ENCODE measurements around the gene PKHD1. TPM values are rescaled to one million over a fixed set of nuclear protein-coding genes. Genes with fewer than 3 reads are reported as not detected.
A peak's percentile ranks its signal among the peaks of the same experiment; 100 is the strongest.

Gene PKHD1
- total RNA-seq, 6 experiments from 2014 or later: 1.2 to 3.0 (median 2.3) TPM

DNA sequence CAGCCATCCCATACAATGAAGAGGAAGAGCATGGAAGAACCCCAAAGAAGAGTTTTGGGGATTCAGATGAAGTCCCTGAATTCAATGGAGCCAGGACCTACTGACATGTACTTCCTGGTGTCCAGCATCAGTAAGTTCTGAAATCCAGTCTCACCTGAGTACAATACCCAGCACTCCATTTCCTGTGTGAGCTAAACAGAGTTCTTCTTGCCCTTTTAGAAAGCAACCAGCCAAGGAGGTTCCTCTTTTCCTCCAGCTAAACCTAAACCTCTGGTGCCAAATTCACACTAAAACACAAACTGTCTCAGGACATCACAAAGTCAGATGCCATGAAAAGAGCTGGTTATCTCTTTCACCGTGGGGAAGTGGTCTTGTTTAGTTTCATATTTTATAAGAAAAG lies 71.5 kb downstream of the PKHD1 start:
- Histone ChIP-seq H3K9me3 (no peaks in the 10 kb centered on the region), H3K27ac (no peak overlapping the region), H3K36me3 (no peaks in the 10 kb centered on the region), H3K4me3 (no peak overlapping the region), H3K4me1 (peaks cover 0 to 39% (median 4%) of the 10 kb centered on the region in 4 donors), H3K27me3 (no peaks in the 10 kb centered on the region)
- intact Hi-C loops (cut with DNase I): no loop called here
- DNase-seq (no peak), ATAC-seq (no peak)
- 64% methylated on average over 1 of the region's 1 CpG for WGBS (ENCODE audit: insufficient coverage, low coverage, low lambda C conversion rate, missing lambda C conversion rate)
- no peak for TF ChIP-seq POLR2A (IDR thresholded peaks at IDR 0.05)
- TF ChIP-seq, protein P1, sequence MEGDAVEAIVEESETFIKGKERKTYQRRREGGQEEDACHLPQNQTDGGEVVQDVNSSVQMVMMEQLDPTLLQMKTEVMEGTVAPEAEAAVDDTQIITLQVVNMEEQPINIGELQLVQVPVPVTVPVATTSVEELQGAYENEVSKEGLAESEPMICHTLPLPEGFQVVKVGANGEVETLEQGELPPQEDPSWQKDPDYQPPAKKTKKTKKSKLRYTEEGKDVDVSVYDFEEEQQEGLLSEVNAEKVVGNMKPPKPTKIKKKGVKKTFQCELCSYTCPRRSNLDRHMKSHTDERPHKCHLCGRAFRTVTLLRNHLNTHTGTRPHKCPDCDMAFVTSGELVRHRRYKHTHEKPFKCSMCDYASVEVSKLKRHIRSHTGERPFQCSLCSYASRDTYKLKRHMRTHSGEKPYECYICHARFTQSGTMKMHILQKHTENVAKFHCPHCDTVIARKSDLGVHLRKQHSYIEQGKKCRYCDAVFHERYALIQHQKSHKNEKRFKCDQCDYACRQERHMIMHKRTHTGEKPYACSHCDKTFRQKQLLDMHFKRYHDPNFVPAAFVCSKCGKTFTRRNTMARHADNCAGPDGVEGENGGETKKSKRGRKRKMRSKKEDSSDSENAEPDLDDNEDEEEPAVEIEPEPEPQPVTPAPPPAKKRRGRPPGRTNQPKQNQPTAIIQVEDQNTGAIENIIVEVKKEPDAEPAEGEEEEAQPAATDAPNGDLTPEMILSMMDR (IDR thresholded peaks at IDR 0.05): no peak

DNA sequence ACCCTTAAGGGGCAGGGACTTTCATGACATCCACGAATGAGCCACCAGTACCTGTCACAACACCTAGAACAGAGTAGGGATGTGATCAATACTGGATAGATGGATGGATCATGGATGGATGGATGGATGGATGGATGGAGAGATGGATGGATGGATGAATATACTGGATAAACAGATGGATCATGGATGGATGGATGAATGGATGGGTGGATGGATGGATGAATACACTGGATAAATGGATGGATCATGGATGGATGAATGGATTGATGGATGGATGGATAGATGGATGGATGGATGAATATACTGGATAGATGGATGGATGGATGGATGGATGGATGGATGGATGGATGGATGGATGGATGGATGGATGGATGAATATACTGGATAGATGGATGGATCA lies 73.0 kb downstream of the PKHD1 start:
- Histone ChIP-seq H3K4me1 (peaks cover 0 to 24% (median 4%) of the 10 kb centered on the region in 4 donors), H3K4me3 (no peak overlapping the region), H3K27me3 (no peaks in the 10 kb centered on the region), H3K36me3 (no peaks in the 10 kb centered on the region), H3K27ac (no peak overlapping the region), H3K9me3 (no peaks in the 10 kb centered on the region)
- 50% methylated on average over 1 of the region's 1 CpG for WGBS (ENCODE audit: insufficient coverage, low coverage, low lambda C conversion rate, missing lambda C conversion rate)
- TF ChIP-seq, protein P1 (IDR thresholded peaks at IDR 0.05): no peak
- no peak for TF ChIP-seq POLR2A (IDR thresholded peaks at IDR 0.05)
- ATAC-seq: no peak
- intact Hi-C loops (cut with DNase I): no loop called here
- no peak for DNase-seq

DNA sequence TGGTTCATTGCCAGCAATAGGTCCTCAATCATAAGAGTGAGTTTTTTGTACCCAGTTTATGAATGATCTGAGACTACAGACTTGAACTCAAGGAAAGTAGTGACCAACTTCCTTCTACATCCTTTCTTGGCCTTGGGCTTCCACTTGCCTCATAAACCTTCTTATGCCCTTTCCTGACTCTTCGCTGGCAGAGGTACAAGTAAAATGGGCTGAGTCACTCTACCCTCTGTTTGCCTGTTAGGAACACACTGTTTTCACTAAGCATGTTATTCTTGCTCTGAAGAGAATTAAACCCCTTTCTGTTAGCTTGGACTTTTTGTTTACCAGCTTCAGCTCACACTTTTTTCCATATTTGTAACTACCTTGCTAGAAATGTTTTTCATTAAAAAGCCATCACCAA lies 74.4 kb downstream of the PKHD1 start:
- Histone ChIP-seq H3K9me3 (no peaks in the 10 kb centered on the region), H3K27ac (peak overlapping the region in 1 of 3 donors; percentile 47), H3K4me1 (peaks cover 0 to 13% (median 0%) of the 10 kb centered on the region in 4 donors), H3K27me3 (no peaks in the 10 kb centered on the region), H3K36me3 (no peaks in the 10 kb centered on the region), H3K4me3 (no peak overlapping the region)
- ATAC-seq (peak; percentile 63 to 92 (median 84)), DNase-seq (no peak)
- TF ChIP-seq, protein P1 (IDR thresholded peaks at IDR 0.05): no peak
- TF ChIP-seq POLR2A (IDR thresholded peaks at IDR 0.05): no peak
- intact Hi-C loops (cut with DNase I): no loop called here
- 60% methylated on average over 1 of the region's 1 CpG for WGBS (ENCODE audit: insufficient coverage, low coverage, low lambda C conversion rate, missing lambda C conversion rate)

DNA sequence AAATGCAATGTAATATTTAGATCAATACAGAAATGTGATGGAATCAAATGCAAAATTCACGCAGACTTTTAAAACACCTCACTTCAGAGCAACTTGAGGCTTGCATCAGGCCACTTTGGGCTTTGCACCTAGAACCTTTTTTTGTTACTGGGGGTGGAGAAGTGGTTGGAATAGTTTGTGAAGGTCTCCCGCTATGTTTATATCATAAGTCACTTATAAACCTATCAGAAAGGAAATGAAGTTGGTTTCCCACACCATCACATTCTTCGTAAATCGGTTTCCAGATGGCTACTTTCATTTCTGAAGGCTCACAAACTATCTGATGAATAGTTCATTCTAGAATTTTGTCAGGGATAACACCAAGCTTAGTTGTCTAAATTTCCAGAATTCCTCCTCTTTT lies 74.8 kb downstream of the PKHD1 start:
- H3K4me3 ChIP-seq: no peak overlapping the region
- H3K36me3 ChIP-seq: no peaks in the 10 kb centered on the region
- H3K27ac ChIP-seq: no peak overlapping the region
- TF ChIP-seq, protein P1 (IDR thresholded peaks at IDR 0.05): no peak
- no peak for TF ChIP-seq POLR2A (IDR thresholded peaks at IDR 0.05)
- 80% methylated on average over 4 of the region's 4 CpGs for WGBS (ENCODE audit: insufficient coverage, low coverage, low lambda C conversion rate, missing lambda C conversion rate)
- intact Hi-C loops (cut with DNase I): no loop called here
- H3K27me3 ChIP-seq: no peaks in the 10 kb centered on the region
- ATAC-seq: no peak
- no peak for DNase-seq
- no peaks in the 10 kb centered on the region for H3K9me3 ChIP-seq
- H3K4me1 ChIP-seq: peaks cover 0 to 13% (median 0%) of the 10 kb centered on the region in 4 donors

DNA sequence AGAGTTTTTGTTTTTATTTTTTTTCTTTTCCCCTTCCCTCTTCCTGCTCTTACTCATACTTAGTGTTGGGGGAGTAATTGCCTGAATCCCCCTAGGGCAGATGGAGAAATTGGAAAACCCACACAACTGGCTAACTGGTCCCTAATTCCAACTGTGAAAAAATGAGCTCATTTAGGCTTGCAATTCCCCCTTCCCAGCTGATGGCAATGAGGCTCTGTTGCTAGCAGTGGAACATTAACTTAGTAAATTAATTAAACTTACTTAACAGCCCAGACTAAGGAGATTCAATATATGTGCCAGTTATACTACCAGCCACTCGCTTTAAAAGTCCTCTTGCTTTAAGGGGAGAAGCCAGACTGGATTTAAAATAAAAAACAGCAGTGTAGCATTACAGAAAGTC lies 76.6 kb downstream of the PKHD1 start:
- Histone ChIP-seq H3K27ac (no peak overlapping the region), H3K9me3 (no peaks in the 10 kb centered on the region), H3K4me3 (no peak overlapping the region), H3K27me3 (no peaks in the 10 kb centered on the region), H3K4me1 (peaks cover 0 to 13% (median 0%) of the 10 kb centered on the region in 4 donors), H3K36me3 (no peaks in the 10 kb centered on the region)
- WGBS (ENCODE audit: insufficient coverage, low coverage, low lambda C conversion rate, missing lambda C conversion rate): 87% methylated on average over 1 of the region's 1 CpG
- intact Hi-C loops (cut with DNase I): no loop called here
- DNase-seq (no peak), ATAC-seq (no peak)
- no peak for TF ChIP-seq POLR2A (IDR thresholded peaks at IDR 0.05)
- TF ChIP-seq, protein P1 (IDR thresholded peaks at IDR 0.05): no peak
